Ishikawa (cell line): Measurements from ENCODE around the gene MAML2.

Source experiments
- CEBPB ChIP-seq: IDR thresholded peaks from 2 replicates; pipeline ENCODE4 v1.6.1; 2012
- CREB1 ChIP-seq: IDR thresholded peaks from 2 replicates; pipeline ENCODE4 v1.6.1; 2012; ENCODE audit warnings: low read depth
- EGR1 ChIP-seq: IDR thresholded peaks from 2 replicates; pipeline ENCODE4 v1.6.1; 2012
- EP300 ChIP-seq: IDR thresholded peaks from 2 replicates; pipeline ENCODE4 v1.6.1; 2012; ENCODE audit warnings: borderline replicate concordance
- FOXM1 ChIP-seq: IDR thresholded peaks from 2 replicates; pipeline ENCODE4 v1.6.1; 2012; ENCODE audit warnings: low read depth, borderline replicate concordance
- MAX ChIP-seq: IDR thresholded peaks from 2 replicates; pipeline ENCODE4 v1.6.1; 2012
- NFIC ChIP-seq: IDR thresholded peaks from 2 replicates; pipeline ENCODE4 v1.6.1; 2012
- RAD21 ChIP-seq: IDR thresholded peaks from 2 replicates; pipeline ENCODE4 v1.6.1; 2012; ENCODE audit warnings: low read depth
- REST ChIP-seq: IDR thresholded peaks from 2 replicates; pipeline ENCODE4 v1.6.1; 2012; ENCODE audit warnings: low read depth, mild to moderate bottlenecking
- TAF1 ChIP-seq: IDR thresholded peaks from 2 replicates; pipeline ENCODE4 v1.6.1; 2012; ENCODE audit warnings: low read depth, mild to moderate bottlenecking
- TCF12 ChIP-seq: IDR thresholded peaks from 2 replicates; pipeline ENCODE4 v1.6.1; 2012; ENCODE audit warnings: low read depth
- TEAD4 ChIP-seq: IDR thresholded peaks from 2 replicates; pipeline ENCODE4 v1.6.1; 2012
- USF1 ChIP-seq: IDR thresholded peaks from 2 replicates; pipeline ENCODE4 v1.6.1; 2012
- YY1 ChIP-seq: IDR thresholded peaks from 2 replicates; pipeline ENCODE4 v1.6.1; 2012; ENCODE audit warnings: low read depth
- ZBTB7A ChIP-seq: IDR thresholded peaks from 2 replicates; pipeline ENCODE4 v1.6.1; 2012; ENCODE audit warnings: low read depth

The MAML2 gene

GRCh38 chr11:96272529-96273222 lies 70.3 kb downstream of the MAML2 start:
- TF ChIP-seq NFIC = peak; percentile 85
- TF ChIP-seq YY1 = no peak
- no peak for TF ChIP-seq EGR1
- TF ChIP-seq TEAD4 = peak; percentile 92
- 0 out of 2 replicates have a peak, but pooled peaks have one; percentile 20 for TF ChIP-seq TAF1
- TF ChIP-seq EP300 = peak; percentile 18; the same call in 1 of the 2 replicates

DNA sequence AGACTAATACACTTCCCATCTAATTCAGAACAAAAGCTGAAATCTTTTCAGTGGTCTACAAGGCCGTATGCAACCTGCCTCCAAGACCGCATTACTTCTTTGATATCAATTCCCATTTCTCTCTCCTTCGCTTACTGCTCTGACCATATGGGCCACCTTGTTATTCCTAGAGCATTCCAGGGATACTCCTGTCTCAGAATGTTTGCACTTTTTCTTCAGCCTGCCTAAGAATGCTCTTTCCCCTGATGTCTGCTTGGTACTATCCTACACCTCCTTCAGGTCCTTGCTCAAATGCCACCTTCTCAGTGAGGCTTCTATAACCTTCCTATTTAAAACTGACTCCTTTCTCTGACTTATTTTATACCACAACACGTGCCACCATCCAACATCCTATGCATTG lies 71.2 kb downstream of the MAML2 start:
- TF ChIP-seq TAF1 = no peak
- no peak for TF ChIP-seq CREB1
- no peak for TF ChIP-seq TEAD4
- TF ChIP-seq FOXM1 = no peak
- TF ChIP-seq TCF12 = no peak
- TF ChIP-seq YY1 = no peak
- TF ChIP-seq EP300 = no peak

DNA sequence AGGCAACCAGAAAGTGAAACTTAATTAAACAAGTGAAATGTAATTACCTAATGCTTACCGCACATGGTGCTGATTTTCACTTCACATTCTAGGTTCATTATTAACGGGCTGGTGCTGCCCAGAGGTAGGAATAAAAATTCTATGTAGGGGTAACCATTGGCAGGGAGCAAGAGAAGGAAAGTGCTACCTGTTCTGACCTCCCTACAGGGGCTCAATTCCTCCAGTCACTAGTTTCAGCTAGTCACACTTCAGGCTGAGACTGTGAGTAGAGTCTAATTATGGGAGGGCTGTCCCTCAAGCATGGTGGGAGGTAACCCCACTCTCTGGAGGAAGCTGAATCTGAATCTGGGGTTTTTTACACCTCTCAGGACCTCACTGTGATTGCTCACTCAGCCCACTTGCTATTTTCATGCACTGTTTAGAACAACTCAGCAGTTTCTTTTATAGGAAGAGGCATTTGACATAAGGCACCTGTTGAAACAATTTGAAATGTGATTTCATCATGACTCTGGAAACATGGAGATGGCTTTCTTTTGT lies 75.4 kb downstream of the MAML2 start:
- TF ChIP-seq USF1 = no peak
- TF ChIP-seq REST = no peak
- no peak for TF ChIP-seq FOXM1
- no peak for TF ChIP-seq CREB1
- no peak for TF ChIP-seq TAF1
- TF ChIP-seq CEBPB = no peak

DNA sequence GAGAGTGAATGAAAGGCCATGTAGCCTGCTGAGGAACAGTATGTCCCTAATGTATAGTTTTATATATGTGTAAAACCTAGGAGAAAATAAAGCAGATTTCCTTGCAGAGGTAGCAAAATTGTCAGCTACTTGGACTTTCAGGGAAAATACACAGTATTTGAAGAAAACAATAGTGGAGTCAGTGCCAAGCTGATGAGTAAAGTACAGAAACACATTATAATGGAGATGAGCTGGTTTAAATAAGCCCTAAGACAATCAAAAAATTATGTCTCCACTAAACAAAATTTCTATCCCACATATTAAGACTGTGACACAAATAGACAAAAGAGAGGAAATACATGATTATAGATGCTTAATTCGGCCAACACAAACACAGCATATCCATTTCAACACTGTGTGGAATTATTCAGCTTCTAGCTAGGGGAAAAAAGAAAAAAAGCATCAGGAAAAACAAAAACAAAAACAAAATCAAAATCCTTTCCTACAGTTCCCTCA lies 75.9 kb downstream of the MAML2 start:
- no peak for TF ChIP-seq EGR1
- TF ChIP-seq MAX = no peak
- TF ChIP-seq ZBTB7A = no peak

- TF ChIP-seq YY1 = no peak
- no peak for TF ChIP-seq RAD21
- no peak for TF ChIP-seq ZBTB7A
- TF ChIP-seq REST = no peak
- TF ChIP-seq MAX = no peak
- no peak for TF ChIP-seq TCF12
- no peak for TF ChIP-seq EP300
Measured at GRCh38 chr11:96265972-96266371, 77.0 kb downstream of the MAML2 start.

GRCh38 chr11:96265220-96265737 lies 77.7 kb downstream of the MAML2 start:
- TF ChIP-seq RAD21 (no peak), EP300 (no peak), MAX (no peak), CEBPB (no peak), TAF1 (no peak), USF1 (no peak), TCF12 (no peak), REST (no peak), TEAD4 (no peak), ZBTB7A (no peak), FOXM1 (no peak), YY1 (no peak), CREB1 (no peak), NFIC (no peak), EGR1 (no peak)
